Measurements from ENCODE around the gene TMEM139. TPM values are rescaled to one million over a fixed set of nuclear protein-coding genes. Genes with fewer than 3 reads are reported as not detected.

Gene TMEM139
- polyA plus RNA-seq, 1 of the 3 experiments (the other 2 are of a cell fraction): 0.05 TPM

- no peak for DNase-seq
- H3K9me3 ChIP-seq: peaks cover 23% of the 10 kb centered on the region
- H3K4me3 ChIP-seq (ENCODE audit: low read depth in 2 of 2, low read length in 1 of 2): peak overlapping the region; percentile 13 to 18; a peak in 2 of 4 replicates
- H2AFZ ChIP-seq (ENCODE audit: low read depth): peak overlapping the region; percentile 8; the same call in 1 of the 2 replicates
- ChIA-PET CTCF (interaction anchor here (0.7 to 5.5 kb wide), 39 partner anchors 7 to 259 kb away, joined by 3 to 125 read pairs (median 8); partner anchors contain the start of genes EPHA1, GSTK1 and TAS2R40), POLR2A (interaction anchor here (0.6 kb wide), 2 partner anchors 26 to 79 kb away, joined by 3 read pairs; no protein-coding TSS in a partner anchor)
- peaks cover 6% of the 10 kb centered on the region for H3F3A ChIP-seq (replicated peaks; ENCODE audit: insufficient read depth)
- no peaks in the 10 kb centered on the region for H4K20me1 ChIP-seq (ENCODE audit: insufficient read depth)
- no peaks in the 10 kb centered on the region for H3K36me3 ChIP-seq (replicated peaks in 1 of 2; ENCODE audit: control insufficient read depth in 1 of 2, insufficient read depth in 2 of 2, low read length in 1 of 2)
- H3K4me2 ChIP-seq: peak overlapping the region; percentile 53
- H3K9me2 ChIP-seq: no peaks in the 10 kb centered on the region
- H3K4me1 ChIP-seq (ENCODE audit: control insufficient read depth in 1 of 2, insufficient read depth in 2 of 2, low read depth in 1 of 2, low read length in 1 of 2): peaks cover 0 to 4% of the 10 kb centered on the region in 2 experiments; a peak in 2 of 4 replicates
- no peaks in the 10 kb centered on the region for H3K27me3 ChIP-seq (ENCODE audit: insufficient read depth)
- H3K27ac ChIP-seq (ENCODE audit: low read depth in 2 of 2, low read length in 1 of 2): peak overlapping the region in 1 of 2 experiments; percentile 42; a peak in 2 of 4 replicates
- 0 out of 4 replicates have a peak, but pooled peaks of 1 of the 2 experiments have one; percentile 7 for TF ChIP-seq EP300 (IDR thresholded peaks at IDR 0.05; ENCODE audit: borderline replicate concordance in 1 of 2, low read depth in 1 of 2, low read length in 1 of 2)
- TF ChIP-seq USF2 (IDR thresholded peaks at IDR 0.05; ENCODE audit: borderline replicate concordance, low read depth, low read length): no peak
- H3K9ac ChIP-seq: no peak overlapping the region
- H3K79me2 ChIP-seq (ENCODE audit: insufficient read depth): no peaks in the 10 kb centered on the region
Observed at GRCh38 chr7:143239813-143240212, 44.9 kb upstream of the TMEM139 start.

GRCh38 chr7:143240291-143241168 is 44.2 kb upstream of the TMEM139 start:
- peaks cover 0 to 7% of the 10 kb centered on the region in 2 experiments; a peak in 2 of 4 replicates for H3K4me1 ChIP-seq (ENCODE audit: control insufficient read depth in 1 of 2, insufficient read depth in 2 of 2, low read depth in 1 of 2, low read length in 1 of 2)
- CTCF ChIA-PET: interaction anchor here (0.6 to 5.5 kb wide), 82 partner anchors 8 to 813 kb away, joined by 3 to 125 read pairs (median 5); partner anchors contain the start of genes CASP2, CLCN1, EPHA1 and GSTK1
- H3K9me2 ChIP-seq: no peaks in the 10 kb centered on the region
- H3K36me3 ChIP-seq (replicated peaks in 1 of 2; ENCODE audit: control insufficient read depth in 1 of 2, insufficient read depth in 2 of 2, low read length in 1 of 2): no peaks in the 10 kb centered on the region
- H2AFZ ChIP-seq (ENCODE audit: low read depth): peak overlapping the region; percentile 53
- H3K27me3 ChIP-seq (ENCODE audit: insufficient read depth): no peaks in the 10 kb centered on the region
- no peaks in the 10 kb centered on the region for H4K20me1 ChIP-seq (ENCODE audit: insufficient read depth)
- 8% methylated on average over 9 of the region's 9 CpGs for WGBS (ENCODE audit: low lambda C conversion rate)
- H3K27ac ChIP-seq (ENCODE audit: low read depth in 2 of 2, low read length in 1 of 2): peak overlapping the region in 1 of 2 experiments; percentile 42; a peak in 2 of 4 replicates
- H3K9me3 ChIP-seq: peaks cover 17% of the 10 kb centered on the region
- DNase-seq: peak; percentile 68
- POLR2A ChIA-PET: no interaction called here
- peak overlapping the region; percentile 8; the same call in 1 of the 2 replicates for H3K9ac ChIP-seq
- peak overlapping the region; percentile 53 for H3K4me2 ChIP-seq
- H3K79me2 ChIP-seq (ENCODE audit: insufficient read depth): no peaks in the 10 kb centered on the region
- H3K4me3 ChIP-seq (ENCODE audit: low read depth in 2 of 2, low read length in 1 of 2): peak overlapping the region; percentile 13 to 18; a peak in 2 of 4 replicates
- peaks cover 6% of the 10 kb centered on the region for H3F3A ChIP-seq (replicated peaks; ENCODE audit: insufficient read depth)
- TF ChIP-seq JUND (IDR thresholded peaks at IDR 0.05) (no peak), FOSL2 (IDR thresholded peaks at IDR 0.05; ENCODE audit: borderline replicate concordance, low read depth) (peak; percentile 24; the same call in 1 of the 2 replicates), RCOR1 (IDR thresholded peaks at IDR 0.05; ENCODE audit: low read length) (no peak), TEAD4 (IDR thresholded peaks at IDR 0.05; ENCODE audit: borderline replicate concordance, insufficient read depth) (no peak), FOXJ3 (CRISPR knock-in tag; IDR thresholded peaks at IDR 0.05) (no peak), NFIC (IDR thresholded peaks at IDR 0.05; ENCODE audit: borderline replicate concordance) (0 out of 2 replicates have a peak, but pooled peaks have one; percentile 14), SIN3A (IDR thresholded peaks at IDR 0.05; ENCODE audit: borderline replicate concordance, low read depth, low read length) (no peak), NRF1 (IDR thresholded peaks at IDR 0.05; ENCODE audit: low read depth, low read length) (no peak), ELF1 (IDR thresholded peaks at IDR 0.05) (no peak), PBX3 (IDR thresholded peaks at IDR 0.05) (no peak), GATA2 (CRISPR knock-in tag; IDR thresholded peaks at IDR 0.05) (no peak), TAF1 (IDR thresholded peaks at IDR 0.05; ENCODE audit: borderline replicate concordance, low read depth, low read length) (no peak), GABPA (IDR thresholded peaks at IDR 0.05; ENCODE audit: low read depth) (no peak), RAD21 (IDR thresholded peaks at IDR 0.05; ENCODE audit: low read length) (peak; percentile 95), TCF12 (IDR thresholded peaks at IDR 0.05) (no peak), SMC3 (IDR thresholded peaks at IDR 0.05; ENCODE audit: low read depth, low read length) (peak; percentile 95), REST (IDR thresholded peaks at IDR 0.05; ENCODE audit: low read depth, low read length) (no peak), POLR2AphosphoS5 (IDR thresholded peaks at IDR 0.05; ENCODE audit: low read depth, low read length) (no peak)
